Stimulated activated CD8-positive, alpha-beta memory T cell treated with anti-CD3 and anti-CD28 coated beads, Interleukin-12 subunit alpha, Interleukin-12 subunit beta, amount 100 ng/mL, for 1 hour (primary cell): ENCODE results near the gene RAE1.

Experiments used
- DNase-seq: peaks from one replicate; pipeline ENCODE4 v3.0.0-alpha.2; 2020; ENCODE audit warnings: low read depth

Gene RAE1

DNA sequence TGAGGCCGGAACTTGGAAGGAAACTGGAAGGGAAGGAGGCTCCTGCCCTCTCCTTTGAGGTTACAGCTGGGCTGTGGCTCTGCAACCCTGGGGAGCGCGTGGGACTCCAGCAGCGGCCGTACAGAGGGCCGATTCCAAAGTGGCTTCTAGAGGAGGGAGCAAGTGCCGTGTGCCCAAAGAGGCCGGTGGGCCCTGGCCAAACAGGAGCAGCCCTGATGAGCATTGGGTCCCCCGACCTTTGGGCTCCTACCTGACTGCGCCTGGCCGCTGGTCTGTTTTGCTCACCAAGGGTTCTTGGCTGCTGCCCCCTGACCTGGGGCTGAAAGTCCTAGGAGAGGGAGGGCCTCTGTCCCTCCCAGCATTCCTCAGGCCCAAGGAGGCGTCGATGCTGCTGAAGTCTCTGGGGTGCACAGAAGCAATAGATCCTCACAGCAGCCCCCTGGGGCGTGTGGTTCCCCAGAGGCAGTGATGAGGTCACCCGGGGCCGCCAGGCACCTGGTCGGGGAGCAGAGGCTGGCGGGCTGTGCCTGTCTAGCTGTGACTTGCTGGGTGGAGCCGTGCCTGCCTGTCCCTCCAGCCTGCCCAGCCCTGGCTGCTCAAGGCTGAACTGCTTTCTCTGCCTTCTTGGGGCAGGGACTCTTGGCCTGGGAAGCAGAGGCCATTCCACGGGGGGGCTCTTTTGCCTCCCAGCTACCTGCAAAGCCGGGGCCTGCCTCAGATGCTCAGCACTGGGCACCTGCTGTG lies 49.9 kb downstream of the RAE1 start:
- DNase-seq, result no peak

DNA sequence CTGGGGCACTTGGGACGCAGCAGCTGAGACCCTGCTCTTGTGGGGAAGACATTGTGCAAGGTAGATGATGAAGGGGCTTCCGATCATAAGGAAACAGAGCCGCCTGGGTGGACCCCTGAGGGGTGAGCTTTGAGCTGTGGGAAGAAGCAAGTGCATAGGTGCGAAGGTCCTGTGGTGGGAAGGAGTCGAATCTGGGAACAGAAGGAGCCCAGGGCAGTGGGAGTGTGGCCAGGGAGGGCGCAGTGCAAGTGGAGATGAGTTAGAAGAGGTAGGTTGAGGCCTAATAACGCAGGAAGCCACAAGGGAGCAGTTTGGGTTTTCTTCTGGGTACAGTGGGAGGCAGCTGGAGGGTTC lies 50.5 kb downstream of the RAE1 start:
- no peak for DNase-seq

DNA sequence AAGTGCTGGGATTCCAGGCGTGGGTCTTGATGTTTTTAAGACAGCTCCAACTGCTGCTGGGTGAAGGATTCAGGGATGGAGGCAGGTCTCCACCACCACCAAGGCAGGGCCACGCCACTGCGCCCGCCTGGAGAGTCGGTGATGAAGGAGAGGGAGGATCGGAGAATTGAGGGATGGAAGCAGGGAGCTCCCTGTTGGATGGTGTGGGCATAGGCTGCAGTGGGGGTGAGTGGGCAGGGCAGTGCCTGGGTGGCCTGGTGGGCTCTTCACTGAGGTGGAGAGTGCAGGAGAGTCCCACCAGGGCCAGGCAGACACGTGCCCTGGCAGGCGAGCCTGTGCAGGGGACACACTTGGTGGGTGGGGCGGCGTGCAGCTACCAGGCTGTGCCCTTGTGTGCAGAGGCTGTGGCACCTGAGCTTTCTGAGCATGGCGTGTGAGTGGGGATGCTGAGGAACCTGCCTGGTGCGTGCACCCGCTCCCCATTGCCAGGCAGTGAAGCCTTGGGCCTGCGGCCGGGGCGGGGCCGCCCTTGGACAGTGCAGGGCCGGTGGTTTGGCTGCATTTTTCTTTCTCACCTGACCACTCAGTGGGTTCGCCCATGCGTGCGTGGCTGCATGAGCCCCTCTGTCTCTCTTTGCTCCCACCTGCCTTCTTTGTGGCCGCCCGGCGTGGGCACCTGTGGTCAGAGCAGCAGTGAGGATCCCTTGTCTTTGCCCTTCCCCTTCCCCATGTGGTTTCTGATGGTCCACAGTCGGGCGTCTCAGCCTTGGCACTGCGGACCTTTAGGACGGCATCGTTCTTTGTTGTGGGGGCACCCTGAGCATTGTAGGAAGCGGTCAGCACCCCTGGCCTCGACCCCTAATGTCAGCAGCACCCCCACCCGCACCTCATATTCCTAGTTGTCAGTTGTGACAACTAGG lies 51.4 kb downstream of the RAE1 start:
- no peak for DNase-seq

DNA sequence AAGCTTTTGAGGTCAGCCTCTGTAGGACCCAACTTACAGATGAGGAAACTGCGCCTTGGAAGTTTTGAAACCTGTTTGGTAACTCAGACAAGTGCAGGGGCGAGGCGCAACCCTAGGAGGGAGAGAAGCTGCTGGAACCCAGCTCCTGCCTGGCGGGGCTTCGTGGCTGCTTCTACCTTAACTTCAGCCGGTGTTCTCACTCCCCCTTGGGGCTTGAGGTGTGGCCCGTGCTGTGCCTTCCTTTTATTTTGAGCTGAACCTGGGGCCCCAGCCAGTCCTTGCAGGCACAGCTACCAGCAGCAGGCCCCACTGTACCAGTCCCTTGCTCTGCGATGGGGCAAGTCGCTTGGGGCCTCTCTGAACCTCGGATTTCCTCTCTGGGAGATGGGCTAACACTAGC lies 52.2 kb downstream of the RAE1 start:
- DNase-seq, result no peak

DNA sequence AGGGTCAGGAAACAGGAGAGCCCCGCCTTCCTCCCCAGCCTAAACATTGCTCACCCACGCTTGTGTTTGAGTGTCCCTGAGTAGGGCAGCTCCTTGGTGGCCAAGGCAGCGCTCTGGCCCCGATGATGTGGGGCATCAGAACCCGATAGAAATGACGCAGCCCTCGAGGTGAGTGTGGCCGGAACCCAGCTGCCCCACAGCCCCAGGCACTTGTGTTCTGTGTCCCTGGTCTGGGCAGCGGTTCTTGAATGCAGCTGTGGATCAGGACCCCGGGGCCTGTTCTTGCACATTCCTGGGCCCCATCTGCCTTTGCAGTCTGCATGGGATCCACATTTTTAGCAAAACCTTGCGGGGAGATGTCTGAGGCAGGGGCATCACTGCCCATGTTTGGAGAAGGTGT lies 53.0 kb downstream of the RAE1 start:
- DNase-seq, result no peak

DNA sequence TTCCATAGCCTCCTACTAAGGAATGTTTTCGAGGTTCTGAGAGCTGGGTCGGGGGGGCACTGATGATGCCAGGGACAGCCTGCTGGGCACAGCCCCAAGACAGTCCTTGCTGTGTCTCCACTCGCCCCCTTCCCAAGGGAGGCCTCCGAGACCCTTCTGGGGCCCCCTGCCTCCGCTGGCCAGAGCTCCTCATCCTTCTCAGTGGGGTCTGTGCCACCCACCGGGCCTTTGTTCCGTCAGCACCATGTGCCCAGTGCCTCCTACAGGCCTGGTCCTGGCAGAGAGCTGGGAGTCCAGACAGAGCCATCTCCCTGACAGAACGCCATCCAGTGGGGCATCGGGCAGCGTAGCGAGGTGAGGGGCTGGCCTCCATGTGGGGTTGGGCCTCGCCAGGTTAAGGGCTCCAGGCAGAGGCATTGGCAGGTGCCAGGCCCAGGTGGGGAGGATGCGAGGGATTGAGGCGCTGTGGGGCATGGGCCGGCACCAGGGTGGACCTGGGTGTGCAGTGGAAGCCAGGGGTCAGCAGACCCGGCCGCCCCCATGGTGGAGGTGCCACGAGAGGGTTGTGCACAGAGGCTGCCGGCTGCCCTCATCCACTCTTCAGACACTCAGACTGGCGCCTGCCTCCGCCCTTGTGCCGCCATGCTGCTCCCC lies 53.5 kb downstream of the RAE1 start:
- no peak for DNase-seq

DNA sequence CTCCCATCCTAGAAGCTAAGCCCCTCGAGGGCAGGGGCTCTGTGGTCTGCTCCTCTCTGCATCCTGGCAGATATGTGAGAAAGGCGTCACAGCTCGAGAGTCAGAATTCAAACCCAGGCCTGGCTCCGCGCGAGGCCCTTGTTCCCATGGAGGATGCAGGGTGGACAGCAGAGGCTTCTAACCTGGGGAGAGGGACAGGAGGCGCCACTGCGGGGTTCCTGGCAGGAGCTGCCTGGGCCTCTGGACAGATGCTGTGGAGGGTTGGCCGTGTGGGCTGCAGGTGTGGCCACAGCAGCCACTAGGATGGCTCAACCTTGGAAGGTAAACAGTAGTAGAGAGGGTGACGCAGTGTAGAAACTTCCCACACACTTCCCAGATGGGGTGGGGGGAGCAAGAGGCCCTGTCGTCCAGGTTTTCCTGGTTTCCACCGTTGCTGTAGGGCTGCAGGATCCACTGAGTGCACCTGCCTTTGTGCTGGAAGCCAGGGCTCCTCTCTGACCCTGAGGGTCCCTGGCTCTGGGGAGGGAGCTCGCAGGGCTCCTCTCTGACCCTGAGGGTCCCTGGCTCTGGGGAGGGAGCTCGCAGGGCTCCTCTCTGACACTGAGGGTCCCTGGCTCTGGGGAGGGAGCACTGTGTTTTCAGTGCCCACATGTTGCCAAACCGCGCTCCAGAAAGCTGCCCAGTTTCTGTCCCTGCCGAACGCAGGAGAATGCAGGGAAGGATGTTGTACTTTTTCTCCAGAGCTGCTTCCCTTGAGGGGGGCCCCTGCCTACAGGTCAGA lies 54.4 kb downstream of the RAE1 start:
- no peak for DNase-seq

DNA sequence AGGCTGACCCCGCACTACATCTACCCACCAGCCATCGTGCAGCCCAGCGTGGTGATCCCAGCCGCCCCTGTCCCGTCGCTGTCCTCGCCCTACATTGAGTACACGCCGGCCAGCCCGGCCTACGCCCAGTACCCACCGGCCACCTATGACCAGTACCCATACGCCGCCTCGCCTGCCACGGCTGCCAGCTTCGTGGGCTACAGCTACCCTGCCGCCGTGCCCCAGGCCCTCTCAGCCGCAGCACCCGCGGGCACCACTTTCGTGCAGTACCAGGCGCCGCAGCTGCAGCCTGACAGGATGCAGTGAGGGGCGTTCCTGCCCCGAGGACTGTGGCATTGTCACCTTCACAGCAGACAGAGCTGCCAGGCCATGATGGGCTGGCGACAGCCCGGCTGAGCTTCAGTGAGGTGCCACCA lies 56.5 kb downstream of the RAE1 start:
- DNase-seq, result no peak

DNA sequence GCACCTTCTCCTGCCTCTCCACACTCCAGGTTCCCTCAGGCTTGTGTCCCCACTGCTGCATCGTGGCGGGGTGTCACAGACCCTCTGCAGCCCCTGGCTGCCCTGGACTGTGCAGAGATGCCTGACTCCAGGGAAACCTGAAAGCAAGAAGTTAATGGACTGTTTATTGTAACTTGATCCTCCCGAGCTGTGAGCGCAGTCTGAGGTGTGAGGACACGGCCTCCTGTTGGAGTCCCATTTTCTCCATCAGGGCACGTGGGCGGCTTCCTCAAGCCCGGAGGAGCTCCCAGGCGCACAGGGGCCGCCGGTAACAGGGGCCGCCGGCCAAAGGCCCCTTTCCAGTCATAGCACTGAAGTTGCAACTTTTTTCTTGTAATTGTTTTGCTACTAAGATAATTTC lies 57.1 kb downstream of the RAE1 start:
- DNase-seq, result no peak

DNA sequence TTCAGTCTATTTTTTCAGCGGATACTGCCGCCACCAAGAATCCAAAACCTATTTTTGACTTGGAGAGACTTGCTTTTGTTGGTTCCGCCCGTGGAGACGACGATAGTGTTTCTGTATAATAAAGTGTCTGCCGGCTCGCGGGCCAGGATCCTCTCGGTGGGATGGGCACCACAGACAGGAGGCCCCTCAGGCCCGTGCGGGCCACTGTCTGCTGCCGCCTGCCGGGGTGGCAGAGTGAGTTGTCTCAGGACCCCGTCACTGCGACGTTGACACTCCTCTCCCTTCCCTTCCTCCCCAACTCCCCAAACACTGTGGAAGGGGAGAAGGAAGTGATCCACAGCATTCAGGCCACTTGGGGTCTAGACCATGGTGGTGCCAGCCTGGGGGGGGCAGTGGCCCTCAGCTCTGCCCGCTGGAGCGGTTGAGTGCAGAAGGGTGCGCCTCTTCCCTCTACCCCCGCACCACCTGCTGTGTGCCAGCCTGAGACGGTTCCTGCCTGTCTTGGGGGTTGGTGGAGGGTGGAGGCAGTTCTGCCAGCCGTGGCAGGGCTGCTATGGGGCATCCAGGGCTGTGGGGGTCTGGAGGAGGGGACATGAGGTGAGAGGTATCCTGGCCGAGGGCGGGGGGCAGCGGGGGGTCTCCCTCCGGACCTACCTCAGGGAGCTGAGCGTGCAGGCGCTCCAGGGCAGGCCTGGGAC lies 57.6 kb downstream of the RAE1 start:
- DNase-seq, result no peak

DNA sequence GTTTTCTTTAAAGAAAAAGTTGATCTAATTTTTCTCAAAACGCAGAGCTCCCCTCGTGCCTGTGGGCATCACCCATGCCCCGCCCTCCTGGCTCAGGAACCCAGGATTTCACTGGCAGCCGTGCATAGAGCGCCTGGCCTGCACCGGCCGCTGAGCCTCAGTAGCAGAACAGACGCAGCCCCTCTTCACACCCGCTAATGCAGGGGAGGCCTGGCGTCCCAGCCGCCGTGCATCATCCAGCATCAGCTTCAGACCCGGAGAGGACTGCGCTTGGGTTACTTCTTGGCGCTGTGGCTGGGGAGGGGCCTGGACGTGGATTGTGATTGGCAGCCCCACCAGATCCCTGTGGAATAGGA lies 58.2 kb downstream of the RAE1 start:
- DNase-seq, result no peak

DNA sequence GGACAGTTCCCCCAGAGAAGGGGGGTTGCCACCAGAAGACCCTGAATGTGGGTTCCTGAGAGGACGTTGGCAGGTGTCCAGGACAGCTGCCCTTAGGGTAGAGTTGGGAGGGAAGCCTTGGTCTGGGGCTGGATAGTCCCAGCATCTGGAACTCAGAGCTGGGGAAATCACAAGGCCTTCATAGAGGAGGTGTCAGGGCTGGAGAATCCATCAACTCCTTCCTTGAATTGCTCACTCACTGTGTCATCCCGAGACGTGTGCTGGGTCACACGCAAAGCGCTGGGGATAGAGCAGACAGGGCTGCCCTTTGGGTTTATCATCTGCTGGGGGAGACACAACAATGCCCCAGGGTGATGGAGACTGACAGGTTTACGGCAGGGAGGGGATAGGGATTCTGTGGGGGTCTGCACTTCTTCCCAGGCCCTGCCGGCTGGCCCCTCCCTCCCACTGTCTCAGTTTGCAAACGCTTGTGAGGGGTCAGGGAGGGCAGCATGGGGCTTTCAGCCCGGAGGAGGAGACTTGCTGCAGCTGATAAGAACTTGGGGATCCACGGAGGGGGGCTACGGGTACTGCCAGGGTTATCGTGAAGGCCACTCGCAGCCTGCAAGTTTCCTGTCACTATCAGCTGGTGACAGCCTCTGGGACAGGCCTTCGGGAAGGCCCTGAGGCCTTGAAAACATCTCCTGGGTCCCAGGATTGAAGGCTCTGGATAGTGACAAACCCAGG lies 58.8 kb downstream of the RAE1 start:
- DNase-seq, result no peak

DNA sequence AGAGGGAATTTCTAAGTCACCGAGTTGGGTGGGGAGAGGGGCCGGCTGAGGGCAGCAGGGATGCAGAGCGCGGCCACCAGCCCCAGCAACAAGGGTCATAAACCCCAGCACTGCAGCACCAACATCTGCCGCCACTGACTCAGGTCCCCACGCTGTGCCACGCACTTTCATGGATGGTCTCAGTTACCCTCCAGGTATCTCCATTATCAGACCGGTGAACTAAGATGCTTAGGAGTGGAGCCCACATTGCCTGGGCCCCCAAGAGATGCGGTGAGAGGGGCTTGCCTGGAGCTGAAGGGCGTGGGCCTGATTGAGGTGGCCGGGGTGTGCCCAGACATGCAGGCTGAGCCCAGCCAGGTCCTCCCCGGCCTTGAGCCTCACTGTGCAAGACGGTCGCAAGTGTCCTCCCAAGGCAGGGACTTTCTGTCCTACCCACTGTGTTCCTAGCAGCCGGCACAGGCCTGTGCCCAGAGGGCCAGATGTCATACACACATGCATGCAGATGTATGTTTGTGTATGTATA lies 59.4 kb downstream of the RAE1 start:
- DNase-seq, result no peak

DNA sequence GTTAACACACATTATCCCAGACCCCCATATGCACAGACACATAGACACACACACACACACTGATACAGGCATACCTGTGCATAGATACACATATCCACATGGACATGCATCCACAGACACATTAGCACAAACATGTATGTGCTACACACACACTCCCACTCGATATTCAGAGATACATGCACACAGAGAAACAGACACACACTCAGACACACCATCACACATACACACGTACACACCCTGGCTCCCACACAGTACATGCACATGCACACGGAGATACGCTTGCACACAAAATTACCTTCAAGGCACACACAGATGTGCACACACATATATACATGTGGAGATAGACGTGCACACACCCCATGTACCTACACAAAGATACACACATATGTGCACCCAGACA lies 59.9 kb downstream of the RAE1 start:
- DNase-seq, result no peak

DNA sequence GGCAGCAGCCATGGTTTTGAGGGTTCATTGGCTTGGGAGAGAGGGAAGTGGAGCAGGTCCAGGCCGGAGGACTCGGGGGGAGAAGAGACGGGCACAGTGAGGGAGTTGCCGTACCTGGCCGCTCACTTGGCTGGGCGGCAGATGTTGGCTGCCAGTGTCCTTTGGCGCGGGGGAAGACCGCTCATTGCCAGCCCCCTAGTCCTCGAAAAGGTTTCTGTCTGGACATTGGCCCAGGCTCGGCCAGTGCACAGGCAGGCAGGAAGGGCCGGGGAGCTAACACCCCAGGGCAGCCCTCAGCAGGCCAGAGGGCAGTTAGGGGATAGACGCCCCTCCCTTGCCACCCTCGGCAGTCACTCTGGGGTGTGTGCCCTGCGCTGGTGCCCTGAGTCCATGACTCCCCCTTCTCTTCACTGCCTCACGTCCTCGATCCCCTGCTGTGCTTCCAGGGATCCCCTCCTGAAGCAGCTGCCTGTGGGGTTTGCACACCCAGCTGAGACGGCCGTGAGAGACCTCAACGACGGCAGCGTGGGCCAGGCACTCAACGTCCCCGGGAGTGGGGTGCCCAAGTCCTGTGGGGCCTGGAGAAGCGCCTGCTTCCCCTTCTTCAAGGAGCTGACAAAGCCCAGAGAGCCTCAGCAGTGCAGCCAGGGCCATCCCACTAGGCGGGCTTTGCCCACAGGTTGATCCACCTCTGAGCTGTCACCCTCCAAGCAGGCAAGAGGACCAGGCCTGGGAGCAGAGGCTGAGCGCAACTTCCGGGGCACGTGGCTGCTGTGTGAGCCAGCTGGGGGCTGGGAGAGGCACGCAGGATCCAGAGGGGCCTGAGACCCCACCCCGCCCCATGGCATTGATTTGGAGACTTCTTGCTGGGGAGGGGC lies 60.6 kb downstream of the RAE1 start:
- no peak for DNase-seq

DNA sequence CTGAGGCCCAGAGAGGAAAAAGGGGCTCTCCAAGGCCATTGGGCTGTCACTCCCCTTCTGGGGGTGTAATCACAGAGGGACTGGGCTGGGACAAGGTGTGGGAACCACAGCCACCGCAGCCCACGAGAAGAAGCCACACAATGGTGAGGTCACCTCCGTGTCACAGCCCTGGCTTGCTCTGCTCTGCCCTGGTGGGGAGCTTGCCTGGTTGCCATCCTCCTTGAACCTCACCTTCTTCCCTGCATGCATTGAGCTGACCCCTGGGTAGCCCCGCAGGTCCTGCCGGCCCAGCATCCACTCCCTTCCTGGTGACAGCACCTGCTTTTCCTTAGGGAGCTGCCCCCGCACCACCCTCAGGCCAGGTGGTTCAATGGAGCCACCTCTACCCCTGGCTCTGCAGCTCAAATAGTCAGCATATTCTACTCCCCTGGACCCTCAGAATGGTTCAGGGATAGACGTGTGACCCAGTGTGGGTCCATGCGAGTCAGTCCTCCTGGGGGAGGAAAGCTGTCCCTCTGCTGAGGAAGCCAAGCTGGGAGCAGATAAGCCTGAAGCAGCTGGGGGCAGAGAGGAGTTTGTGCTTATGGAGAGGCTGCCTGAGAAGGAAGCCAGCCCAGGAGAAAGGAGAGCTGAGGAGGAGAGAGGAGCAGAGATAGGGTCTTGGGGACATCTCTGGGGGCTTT lies 61.4 kb downstream of the RAE1 start:
- no peak for DNase-seq

DNA sequence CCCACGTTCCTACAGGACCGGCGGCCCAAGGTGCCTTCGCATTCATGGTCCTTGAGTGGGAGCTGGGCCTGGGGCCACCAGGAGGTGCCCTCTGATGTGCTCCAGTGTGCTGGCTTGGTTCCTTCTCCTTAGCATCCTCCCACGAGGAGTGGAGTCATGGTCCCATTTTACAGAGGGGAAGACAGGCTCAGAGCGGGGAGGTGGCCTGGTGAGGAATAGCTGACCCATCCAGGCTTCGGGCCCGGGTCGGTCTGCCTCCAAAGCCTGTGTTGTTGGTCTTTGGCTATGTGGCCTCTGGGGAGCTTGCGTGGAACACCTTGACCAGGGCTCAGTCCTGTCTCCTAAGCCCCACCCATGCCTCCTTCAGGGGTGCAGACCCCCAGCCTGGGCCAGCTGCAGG lies 62.9 kb downstream of the RAE1 start:
- no peak for DNase-seq

DNA sequence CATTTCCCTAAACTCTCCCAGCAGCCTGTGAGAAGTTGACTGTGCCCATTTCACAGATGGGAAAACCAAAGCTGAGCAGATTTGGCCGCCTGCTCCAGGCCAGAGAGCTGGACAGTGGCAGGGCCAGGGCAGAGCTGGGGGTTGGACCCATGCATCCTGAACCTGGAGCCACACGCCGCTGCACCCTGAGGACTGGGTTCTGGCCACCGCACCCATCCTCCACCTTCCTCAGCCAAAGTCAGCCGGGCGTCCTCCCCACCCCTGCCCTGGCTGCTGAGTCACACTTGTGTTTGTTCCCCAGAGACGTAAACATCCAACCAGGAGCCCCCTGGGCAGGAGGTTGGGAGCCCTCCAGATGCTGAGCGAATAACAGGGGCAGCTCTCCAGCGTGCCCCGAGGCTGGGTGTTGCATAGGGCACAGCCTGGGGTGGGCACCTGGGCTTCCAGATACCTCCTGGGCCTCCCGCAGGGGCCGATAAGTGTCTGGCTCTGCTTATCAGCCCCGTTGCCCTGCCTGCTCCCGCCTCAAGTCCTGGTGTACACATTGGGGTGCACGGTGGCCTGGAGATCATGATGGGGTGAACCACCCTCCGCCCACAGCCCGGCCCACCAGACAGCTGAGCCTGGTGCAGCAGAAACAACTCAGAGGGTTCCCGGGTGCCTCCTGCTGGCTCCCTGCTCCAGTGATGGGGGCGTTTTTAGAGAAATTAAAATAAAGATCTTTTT lies 64.0 kb downstream of the RAE1 start:
- no peak for DNase-seq
